ENCODE measurements around the gene GLYR1.

Gene GLYR1

GRCh38 chr16:4852221-4852872 lies 5.3 kb upstream of the GLYR1 start:
- FAIRE-seq: no peak
- peak; percentile 21 for DNase-seq (ENCODE audit: insufficient read length, low spot score)

GRCh38 chr16:4850211-4850610 lies 3.1 kb upstream of the GLYR1 start:
- FAIRE-seq (no peak), DNase-seq (ENCODE audit: insufficient read length, low spot score) (no peak)

- FAIRE-seq: no peak
- peak; percentile 32 for DNase-seq (ENCODE audit: insufficient read length, low spot score)
These were observed 893 bp upstream of the GLYR1 start for GRCh38 chr16:4847774-4848587.

GRCh38 chr16:4846503-4846900 lies 586 bp downstream of the GLYR1 start:
- DNase-seq (ENCODE audit: insufficient read length, low spot score) (peak; percentile 32), FAIRE-seq (no peak)

- no peak for FAIRE-seq
- DNase-seq (ENCODE audit: insufficient read length, low spot score): no peak
These were observed 6.1 kb downstream of the GLYR1 start for GRCh38 chr16:4840984-4841383.

- no peak for FAIRE-seq
- DNase-seq (ENCODE audit: insufficient read length, low spot score): no peak
These were observed 7.1 kb downstream of the GLYR1 start for GRCh38 chr16:4839942-4840341.

GRCh38 chr16:4837733-4838501 lies 9.2 kb downstream of the GLYR1 start:
- no peak for FAIRE-seq
- DNase-seq (ENCODE audit: insufficient read length, low spot score): no peak

- DNase-seq (ENCODE audit: insufficient read length, low spot score) (no peak), FAIRE-seq (no peak)
These were observed 10.4 kb downstream of the GLYR1 start for GRCh38 chr16:4836727-4837126.

- no peak for FAIRE-seq
- DNase-seq (ENCODE audit: insufficient read length, low spot score): no peak
These were observed 13.5 kb downstream of the GLYR1 start for GRCh38 chr16:4833584-4833983.

- FAIRE-seq (no peak), DNase-seq (ENCODE audit: insufficient read length, low spot score) (no peak)
These were observed 14.3 kb downstream of the GLYR1 start for GRCh38 chr16:4832698-4833343.

GRCh38 chr16:4831616-4832015 lies 15.5 kb downstream of the GLYR1 start:
- DNase-seq (ENCODE audit: insufficient read length, low spot score) (no peak), FAIRE-seq (no peak)

- DNase-seq (ENCODE audit: insufficient read length, low spot score): no peak
- no peak for FAIRE-seq
These were observed 16.7 kb downstream of the GLYR1 start for GRCh38 chr16:4830408-4830807.

- FAIRE-seq (no peak), DNase-seq (ENCODE audit: insufficient read length, low spot score) (no peak)
These were observed 18.3 kb downstream of the GLYR1 start for GRCh38 chr16:4828567-4829321.

GRCh38 chr16:4826980-4827379 lies 20.1 kb downstream of the GLYR1 start:
- DNase-seq (ENCODE audit: insufficient read length, low spot score): no peak

GRCh38 chr16:4826526-4826925 lies 20.6 kb downstream of the GLYR1 start:
- no peak for DNase-seq (ENCODE audit: insufficient read length, low spot score)

More at GRCh38 chr16:4826980-4827379, 20.1 kb downstream of the GLYR1 start:
- no peak for FAIRE-seq

GRCh38 chr16:4825196-4825595 lies 21.9 kb downstream of the GLYR1 start:
- FAIRE-seq (no peak), DNase-seq (ENCODE audit: insufficient read length, low spot score) (no peak)

More at GRCh38 chr16:4826526-4826925, 20.6 kb downstream of the GLYR1 start:
- FAIRE-seq: no peak

GRCh38 chr16:4820652-4821051 lies 26.4 kb downstream of the GLYR1 start:
- FAIRE-seq (no peak), DNase-seq (ENCODE audit: insufficient read length, low spot score) (no peak)

- DNase-seq (ENCODE audit: insufficient read length, low spot score): no peak
- no peak for FAIRE-seq
These were observed 32.4 kb downstream of the GLYR1 start for GRCh38 chr16:4814542-4815173.

- FAIRE-seq: no peak
These were observed 33.0 kb downstream of the GLYR1 start for GRCh38 chr16:4814046-4814445.

More at GRCh38 chr16:4814046-4814445, 33.0 kb downstream of the GLYR1 start:
- DNase-seq (ENCODE audit: insufficient read length, low spot score): no peak

Data from HTR-8/SVneo (cell line).